CD4-positive, alpha-beta memory T cell (primary cell): ENCODE results near the gene ZFYVE27. TPM values are rescaled to one million over a fixed set of nuclear protein-coding genes. Genes with fewer than 3 reads are reported as not detected.

ENCODE experiments used
- CTCF ChIA-PET: fragments of 350-600 bp; sonication (Branson Sonifier 250); formaldehyde crosslinking; loops from one replicate; lab custom pipeline; 2021; ENCODE audit warnings: inconsistent platforms; ENCODE audit not compliant: partially characterized antibody; lab: Charles Lee
- POLR2A ChIA-PET: fragments of 350-600 bp; sonication (Branson Sonifier 250); formaldehyde crosslinking; loops from one replicate; lab custom pipeline; 2021; ENCODE audit not compliant: partially characterized antibody; lab: Charles Lee
- DNase-seq, 5 donors: peaks; one replicate each; pipeline versions ENCODE4 v3.0.0 to v3.0.0-alpha.2; 2020 to 2022; ENCODE audit warnings: mixed read lengths in 1 of 5
- H3K27ac ChIP-seq: one replicate; pipeline ENCODE4 v1.7.0; 2013; ENCODE audit warnings: low read depth, low read length
- H3K27me3 ChIP-seq: 2 replicates; pipeline ENCODE4 v1.7.0; 2013; ENCODE audit warnings: mild to moderate bottlenecking, low read length, moderate library complexity; ENCODE audit not compliant: insufficient read depth
- H3K36me3 ChIP-seq: 2 replicates; pipeline ENCODE4 v1.7.0; 2013; ENCODE audit warnings: mild to moderate bottlenecking, low read length, moderate library complexity; ENCODE audit not compliant: insufficient read depth
- H3K4me1 ChIP-seq: 2 replicates; pipeline ENCODE4 v1.7.0; 2013; ENCODE audit warnings: mild to moderate bottlenecking, low read length, moderate library complexity; ENCODE audit not compliant: insufficient read depth
- H3K4me3 ChIP-seq, 2 donors: one replicate each; pipeline ENCODE4 v1.7.0; 2013; ENCODE audit warnings: low read length in 2 of 2, mild to moderate bottlenecking in 1 of 2
- H3K9me3 ChIP-seq, 2 donors: one replicate each; pipeline ENCODE4 v1.7.0; 2013; ENCODE audit warnings: low read length in 2 of 2, control low read depth in 1 of 2; ENCODE audit not compliant: control insufficient read depth in 1 of 2
- H3K27ac Mint-ChIP-seq, 7 donors: one replicate each; pipeline ENCODE4 v1.8.0; 2020 to 2021; ENCODE audit warnings: mixed read lengths in 7 of 7, mild to moderate bottlenecking in 6 of 7, inconsistent platforms in 3 of 7, moderate library complexity in 3 of 7
- H3K27me3 Mint-ChIP-seq, 2 donors: one replicate each; pipeline ENCODE4 v1.8.0; 2020 to 2021; ENCODE audit warnings: mixed read lengths in 2 of 2
- H3K36me3 Mint-ChIP-seq, 2 donors: one replicate each; pipeline ENCODE4 v1.8.0; 2020 to 2021; ENCODE audit warnings: mixed read lengths in 2 of 2, inconsistent platforms in 1 of 2, mild to moderate bottlenecking in 1 of 2
- H3K4me1 Mint-ChIP-seq, 4 donors: one replicate each; pipeline ENCODE4 v1.8.0; 2020 to 2021; ENCODE audit warnings: mixed read lengths in 4 of 4, mild to moderate bottlenecking in 1 of 4
- H3K4me3 Mint-ChIP-seq, 8 donors: one replicate each; pipeline ENCODE4 v1.8.0; 2020 to 2021; ENCODE audit warnings: mixed read lengths in 8 of 8, mild to moderate bottlenecking in 7 of 8, moderate library complexity in 6 of 8, inconsistent platforms in 3 of 8
- H3K9me3 Mint-ChIP-seq, 8 donors: one replicate each; pipeline ENCODE4 v1.8.0; 2020 to 2021; ENCODE audit warnings: mixed read lengths in 8 of 8, mild to moderate bottlenecking in 5 of 8, inconsistent platforms in 3 of 8, moderate library complexity in 1 of 8
- intact Hi-C: fragments of 100-400 bp; cut with micrococcal nuclease; formaldehyde crosslinking; loops from one replicate; pipeline ENCODE4 v1.15.1; 2023
- polyA plus RNA-seq, 2 donors: library from polyadenylated mRNA; unstranded; fragments of 300-500 nt; fragmentation: Illumina TruSeq; gene quantifications; one replicate each; pipeline ENCODE4 v1.2.3, GENCODE V29; 2021
- total RNA-seq, 2 experiments: library from RNA; stranded (reverse); gene quantifications; one replicate each; pipeline ENCODE4 v1.2.3, GENCODE V29; 2021

ZFYVE27 gene
- total and polyA plus RNA-seq, 4 experiments from 2014 or later: 26.8 to 64.5 (median 44.1) TPM

GRCh38 chr10:97780841-97781617 lies 44.1 kb downstream of the ZFYVE27 start:
- intact Hi-C loops: no loop called here
- H3K4me1 Mint-ChIP-seq: peaks cover 13 to 28% (median 21%) of the 10 kb centered on the region in 4 donors
- no peak for DNase-seq
- no peaks in the 10 kb centered on the region for H3K27me3 Mint-ChIP-seq
- no peak overlapping the region for H3K4me3 ChIP-seq
- H3K4me1 ChIP-seq: peaks cover 30% of the 10 kb centered on the region
- CTCF ChIA-PET: interaction anchor here (1.0 to 5.0 kb wide), 5 partner anchors 9 to 88 kb away, joined by 3 to 43 read pairs (median 3); no protein-coding TSS in a partner anchor
- H3K27ac Mint-ChIP-seq: peak overlapping the region in 6 of 7 donors; percentile 54 to 93 (median 88)
- no peaks in the 10 kb centered on the region for H3K27me3 ChIP-seq
- H3K36me3 ChIP-seq: no peaks in the 10 kb centered on the region
- no peaks in the 10 kb centered on the region for H3K36me3 Mint-ChIP-seq
- no peaks in the 10 kb centered on the region for H3K9me3 ChIP-seq
- no peak overlapping the region for H3K27ac ChIP-seq
- H3K4me3 Mint-ChIP-seq: peak overlapping the region in 1 of 8 donors; percentile 10
- H3K9me3 Mint-ChIP-seq: no peaks in the 10 kb centered on the region
- POLR2A ChIA-PET: interaction anchor here (0.6 to 1.5 kb wide), 3 partner anchors 10 to 88 kb away, joined by 3 to 5 read pairs (median 4); partner anchors contain the start of gene ZFYVE27

GRCh38 chr10:97781618-97782331 lies 44.8 kb downstream of the ZFYVE27 start:
- POLR2A ChIA-PET: interaction anchor here (1.3 to 1.5 kb wide), 2 partner anchors 9 to 45 kb away, joined by 4 to 5 read pairs; partner anchors contain the start of gene ZFYVE27
- Mint-ChIP-seq H3K27me3 (no peaks in the 10 kb centered on the region), H3K4me1 (peaks cover 13 to 28% (median 21%) of the 10 kb centered on the region in 4 donors), H3K27ac (peak overlapping the region; percentile 19 to 93 (median 87)), H3K36me3 (no peaks in the 10 kb centered on the region), H3K4me3 (peak overlapping the region in 7 of 8 donors; percentile 43 to 77 (median 70)), H3K9me3 (no peaks in the 10 kb centered on the region)
- H3K27me3 ChIP-seq: no peaks in the 10 kb centered on the region
- H3K27ac ChIP-seq: peak overlapping the region; percentile 19
- intact Hi-C loops: no loop called here
- CTCF ChIA-PET: interaction anchor here (1.0 to 5.0 kb wide), 5 partner anchors 9 to 88 kb away, joined by 3 to 43 read pairs (median 3); no protein-coding TSS in a partner anchor
- no peaks in the 10 kb centered on the region for H3K9me3 ChIP-seq
- peak in 4 of 5 donors; percentile 20 to 34 (median 24) for DNase-seq
- H3K4me1 ChIP-seq: peaks cover 30% of the 10 kb centered on the region
- H3K36me3 ChIP-seq: no peaks in the 10 kb centered on the region
- peak overlapping the region in 1 of 2 donors; percentile 5 for H3K4me3 ChIP-seq

- H3K27ac Mint-ChIP-seq: peak overlapping the region in 6 of 7 donors; percentile 68 to 93 (median 88)
- intact Hi-C loops: no loop called here
- peaks cover 13 to 28% (median 21%) of the 10 kb centered on the region in 4 donors for H3K4me1 Mint-ChIP-seq
- Histone ChIP-seq H3K27me3 (no peaks in the 10 kb centered on the region), H3K9me3 (no peaks in the 10 kb centered on the region), H3K27ac (no peak overlapping the region), H3K36me3 (no peaks in the 10 kb centered on the region), H3K4me3 (no peak overlapping the region), H3K4me1 (peaks cover 30% of the 10 kb centered on the region)
- no peaks in the 10 kb centered on the region for H3K36me3 Mint-ChIP-seq
- peak overlapping the region in 2 of 8 donors; percentile 73 to 77 for H3K4me3 Mint-ChIP-seq
- H3K9me3 Mint-ChIP-seq: no peaks in the 10 kb centered on the region
- DNase-seq: no peak
- CTCF ChIA-PET: interaction anchor here (1.1 to 5.0 kb wide), 2 partner anchors 9 to 53 kb away, joined by 3 to 43 read pairs; no protein-coding TSS in a partner anchor
- peaks cover 0 to 2% of the 10 kb centered on the region in 2 donors for H3K27me3 Mint-ChIP-seq
- POLR2A ChIA-PET: interaction anchor here (1.3 to 1.5 kb wide), 2 partner anchors 8 to 46 kb away, joined by 4 to 5 read pairs; partner anchors contain the start of gene ZFYVE27
Observed at GRCh38 chr10:97782455-97783228, 45.7 kb downstream of the ZFYVE27 start.

GRCh38 chr10:97784200-97784810 lies 47.4 kb downstream of the ZFYVE27 start:
- DNase-seq: no peak
- ChIA-PET CTCF (no interaction called here), POLR2A (no interaction called here)
- intact Hi-C loops: no loop called here
- no peaks in the 10 kb centered on the region for H3K9me3 ChIP-seq
- H3K9me3 Mint-ChIP-seq: no peaks in the 10 kb centered on the region
- H3K4me1 ChIP-seq: peaks cover 30% of the 10 kb centered on the region
- H3K36me3 Mint-ChIP-seq: no peaks in the 10 kb centered on the region
- H3K27ac ChIP-seq: no peak overlapping the region
- no peak overlapping the region for H3K4me3 ChIP-seq
- peaks cover 0 to 2% of the 10 kb centered on the region in 2 donors for H3K27me3 Mint-ChIP-seq
- peaks cover 13 to 28% (median 21%) of the 10 kb centered on the region in 4 donors for H3K4me1 Mint-ChIP-seq
- H3K27ac Mint-ChIP-seq: no peak overlapping the region
- H3K4me3 Mint-ChIP-seq: no peak overlapping the region
- no peaks in the 10 kb centered on the region for H3K36me3 ChIP-seq
- no peaks in the 10 kb centered on the region for H3K27me3 ChIP-seq

GRCh38 chr10:97785231-97785630 lies 48.3 kb downstream of the ZFYVE27 start:
- Histone ChIP-seq H3K36me3 (no peaks in the 10 kb centered on the region), H3K27me3 (no peaks in the 10 kb centered on the region), H3K9me3 (no peaks in the 10 kb centered on the region), H3K27ac (no peak overlapping the region), H3K4me1 (peaks cover 29% of the 10 kb centered on the region), H3K4me3 (no peak overlapping the region)
- DNase-seq: no peak
- Mint-ChIP-seq H3K9me3 (no peaks in the 10 kb centered on the region), H3K4me1 (peaks cover 11 to 25% (median 19%) of the 10 kb centered on the region in 4 donors), H3K27me3 (peaks cover 2% of the 10 kb centered on the region in 2 donors), H3K36me3 (no peaks in the 10 kb centered on the region), H3K4me3 (no peak overlapping the region), H3K27ac (no peak overlapping the region)
- ChIA-PET POLR2A (no interaction called here), CTCF (interaction anchor here (12.9 kb wide), 1 partner anchor 85 kb away, joined by 392 read pairs; no protein-coding TSS in a partner anchor)
- intact Hi-C loops: no loop called here

GRCh38 chr10:97785731-97786130 lies 48.8 kb downstream of the ZFYVE27 start:
- peaks cover 24% of the 10 kb centered on the region for H3K4me1 ChIP-seq
- H3K4me1 Mint-ChIP-seq: peaks cover 9 to 20% (median 15%) of the 10 kb centered on the region in 4 donors
- CTCF ChIA-PET: interaction anchor here (0.5 to 12.9 kb wide), 3 partner anchors 21 to 84 kb away, joined by 3 to 392 read pairs (median 3); no protein-coding TSS in a partner anchor
- H3K27ac ChIP-seq: no peak overlapping the region
- no peaks in the 10 kb centered on the region for H3K36me3 ChIP-seq
- H3K4me3 ChIP-seq: no peak overlapping the region
- H3K36me3 Mint-ChIP-seq: no peaks in the 10 kb centered on the region
- intact Hi-C loops: no loop called here
- H3K4me3 Mint-ChIP-seq: no peak overlapping the region
- no peaks in the 10 kb centered on the region for H3K9me3 Mint-ChIP-seq
- H3K9me3 ChIP-seq: no peaks in the 10 kb centered on the region
- peaks cover 2% of the 10 kb centered on the region in 2 donors for H3K27me3 Mint-ChIP-seq
- H3K27me3 ChIP-seq: no peaks in the 10 kb centered on the region
- H3K27ac Mint-ChIP-seq: no peak overlapping the region
- DNase-seq: no peak
- POLR2A ChIA-PET: no interaction called here
